Measurements from ENCODE around the gene ZBTB7B. TPM values are rescaled to one million over a fixed set of nuclear protein-coding genes. Genes with fewer than 3 reads are reported as not detected.

ZBTB7B gene
- total RNA-seq, 3 donors from 2014 or later: 45.6 to 82.5 (median 53.4) TPM

- H3K9me3 ChIP-seq: no peaks in the 10 kb centered on the region
- intact Hi-C loops (cut with DNase I; ENCODE audit: low total_unique reads): no loop called here
- H3K27ac ChIP-seq: peak overlapping the region; percentile 40 to 90
- DNase-seq (ENCODE audit: low spot score in 2 of 2): no peak
- no peak for TF ChIP-seq POLR2AphosphoS5 (IDR thresholded peaks at IDR 0.05)
- no peak for TF ChIP-seq POLR2A (IDR thresholded peaks at IDR 0.05)
- no peak for TF ChIP-seq CTCF (IDR thresholded peaks at IDR 0.05)
- peaks cover 10 to 17% of the 10 kb centered on the region in 2 donors for H3K4me1 ChIP-seq
- H3K4me3 ChIP-seq: no peak overlapping the region
- H3K27me3 ChIP-seq: no peaks in the 10 kb centered on the region
- no peaks in the 10 kb centered on the region for H3K36me3 ChIP-seq
Measured at GRCh38 chr1:155048449-155049334, 46.1 kb downstream of the ZBTB7B start.

GRCh38 chr1:155049651-155050559 lies 47.3 kb downstream of the ZBTB7B start:
- Histone ChIP-seq H3K4me3 (peak overlapping the region; percentile 77 to 87 (median 80)), H3K27me3 (no peaks in the 10 kb centered on the region), H3K4me1 (peaks cover 6 to 15% of the 10 kb centered on the region in 2 donors), H3K9me3 (no peaks in the 10 kb centered on the region), H3K36me3 (no peaks in the 10 kb centered on the region), H3K27ac (peak overlapping the region; percentile 90 to 92)
- TF ChIP-seq POLR2AphosphoS5 (IDR thresholded peaks at IDR 0.05) (no peak), CTCF (IDR thresholded peaks at IDR 0.05) (no peak), POLR2A (IDR thresholded peaks at IDR 0.05) (no peak)
- DNase-seq (ENCODE audit: low spot score in 2 of 2): peak in 1 of 2 donors; percentile 43
- intact Hi-C loops (cut with DNase I; ENCODE audit: low total_unique reads): loop anchor here (5.0 kb wide), 1 partner anchor 33 kb away; no protein-coding TSS in a partner anchor

- H3K36me3 ChIP-seq: no peaks in the 10 kb centered on the region
- DNase-seq (ENCODE audit: low spot score in 2 of 2): peak; percentile 70 to 84
- peak; percentile 82 to 93 (median 88) for TF ChIP-seq CTCF (IDR thresholded peaks at IDR 0.05)
- no peak for TF ChIP-seq POLR2A (IDR thresholded peaks at IDR 0.05)
- peak; percentile 36 to 47 (median 44) for TF ChIP-seq POLR2AphosphoS5 (IDR thresholded peaks at IDR 0.05)
- no peaks in the 10 kb centered on the region for H3K9me3 ChIP-seq
- H3K27me3 ChIP-seq: no peaks in the 10 kb centered on the region
- peaks cover 6 to 9% of the 10 kb centered on the region in 2 donors for H3K4me1 ChIP-seq
- peak within 1 kb of the TSS; percentile 90 to 92 for H3K27ac ChIP-seq
- H3K4me3 ChIP-seq: peak within 1 kb of the TSS; percentile 77 to 87 (median 80)
- intact Hi-C loops (cut with DNase I; ENCODE audit: low total_unique reads): loop anchor here (5.0 kb wide), 1 partner anchor 33 kb away; no protein-coding TSS in a partner anchor
Measured at GRCh38 chr1:155050560-155051341, 48.1 kb downstream of the ZBTB7B start, which contains the start of gene ADAM15. ADAM15 (plus strand) TSS chr1:155051316; CDS start chr1:155051387, 71 bp downstream.

GRCh38 chr1:155051342-155051776 lies 48.8 kb downstream of the ZBTB7B start:
- Histone ChIP-seq H3K36me3 (no peaks in the 10 kb centered on the region), H3K4me3 (peak overlapping the region; percentile 77 to 87 (median 80)), H3K9me3 (no peaks in the 10 kb centered on the region), H3K27ac (peak overlapping the region; percentile 90 to 92), H3K4me1 (peaks cover 6 to 9% of the 10 kb centered on the region in 2 donors), H3K27me3 (no peaks in the 10 kb centered on the region)
- no peak for DNase-seq (ENCODE audit: low spot score in 2 of 2)
- intact Hi-C loops (cut with DNase I; ENCODE audit: low total_unique reads): loop anchor here (5.0 kb wide), 1 partner anchor 34 kb away; no protein-coding TSS in a partner anchor
- TF ChIP-seq POLR2A (IDR thresholded peaks at IDR 0.05): no peak
- TF ChIP-seq POLR2AphosphoS5 (IDR thresholded peaks at IDR 0.05): no peak
- no peak for TF ChIP-seq CTCF (IDR thresholded peaks at IDR 0.05)
